Liver (tissue), 9 donors: Measurements from ENCODE around the gene CNTNAP1. TPM values are rescaled to one million over a fixed set of nuclear protein-coding genes. Genes with fewer than 3 reads are reported as not detected.
"Not testable (repeated sequence)": the region's sequence is repeated elsewhere in the genome, so short reads cannot be mapped to it uniquely, and the experiment has no call there.

ENCODE experiments used
- DNase-seq: peaks from one replicate; pipeline ENCODE4 v3.0.0-alpha.2; 2017; ENCODE audit warnings: low spot score
- H3K27ac ChIP-seq, 2 donors: one replicate each; pipeline ENCODE4 v1.7.0; 2013; ENCODE audit warnings: inconsistent platforms in 2 of 2, low read length in 2 of 2, control low read depth in 1 of 2, low read depth in 1 of 2, mild to moderate bottlenecking in 1 of 2
- H3K27me3 ChIP-seq, 4 donors: one replicate each; pipeline versions ENCODE4 v1.6.1 to v1.7.0; 2013; ENCODE audit warnings: low read length in 3 of 4, inconsistent platforms in 1 of 4, mild to moderate bottlenecking in 1 of 4, moderate library complexity in 1 of 4; ENCODE audit not compliant: control insufficient read depth in 4 of 4, insufficient read depth in 4 of 4
- H3K36me3 ChIP-seq, 4 donors: one replicate each; pipeline versions ENCODE4 v1.6.1 to v1.7.0; 2013; ENCODE audit warnings: low read length in 3 of 4, mild to moderate bottlenecking in 3 of 4, low read depth in 1 of 4, moderate library complexity in 1 of 4; ENCODE audit not compliant: control insufficient read depth in 4 of 4, insufficient read depth in 3 of 4
- H3K4me1 ChIP-seq, 4 donors: one replicate each; pipeline versions ENCODE4 v1.6.1 to v1.7.0; 2013; ENCODE audit warnings: low read length in 3 of 4, mild to moderate bottlenecking in 3 of 4, moderate library complexity in 1 of 4; ENCODE audit not compliant: control insufficient read depth in 4 of 4, insufficient read depth in 4 of 4
- H3K4me3 ChIP-seq, 3 donors: one replicate each; pipeline versions ENCODE4 v1.6.1 to v1.7.0; 2013; ENCODE audit warnings: low read length in 3 of 3, control low read depth in 1 of 3, low read depth in 1 of 3, mild to moderate bottlenecking in 1 of 3
- H3K9ac ChIP-seq, 2 donors: one replicate each; pipeline ENCODE4 v1.7.0; 2013; ENCODE audit warnings: low read length in 2 of 2, mild to moderate bottlenecking in 2 of 2, moderate library complexity in 2 of 2, control low read depth in 1 of 2, low read depth in 1 of 2
- H3K9me3 ChIP-seq, 4 donors: one replicate each; pipeline versions ENCODE4 v1.6.1 to v1.7.0; 2013; ENCODE audit warnings: low read length in 3 of 4; ENCODE audit not compliant: control insufficient read depth in 4 of 4
- ATF3 ChIP-seq: IDR thresholded peaks from 2 replicates; pipeline ENCODE4 v1.6.1; 2016; ENCODE audit warnings: antibody characterized with exemption
- EGR1 ChIP-seq, 2 donors: IDR thresholded peaks; 2 replicates each; pipeline ENCODE4 v1.6.1; 2016 to 2018; ENCODE audit warnings: antibody characterized with exemption in 2 of 2, low read depth in 2 of 2
- HNF4A ChIP-seq, 2 donors: conservative IDR thresholded peaks; 2 replicates each; pipeline ENCODE4 v1.6.1; 2016; ENCODE audit warnings: antibody characterized with exemption in 2 of 2, mild to moderate bottlenecking in 2 of 2
- HNF4G ChIP-seq: IDR thresholded peaks from 2 replicates; pipeline ENCODE4 v1.6.1; 2016; ENCODE audit warnings: antibody characterized with exemption
- JUND ChIP-seq, 2 donors: IDR thresholded peaks; 2 replicates each; pipeline ENCODE4 v1.6.1; 2016; ENCODE audit warnings: antibody characterized with exemption in 2 of 2
- NR2F2 ChIP-seq: IDR thresholded peaks from 2 replicates; pipeline ENCODE4 v1.6.1; 2016; ENCODE audit warnings: antibody characterized with exemption
- RAD21 ChIP-seq, 2 donors: IDR thresholded peaks; 2 replicates each; pipeline ENCODE4 v1.6.1; 2016; ENCODE audit warnings: antibody characterized with exemption in 2 of 2, mild to moderate bottlenecking in 2 of 2
- REST ChIP-seq: IDR thresholded peaks from 2 replicates; pipeline ENCODE4 v1.6.1; 2016; ENCODE audit warnings: antibody characterized with exemption, mild to moderate bottlenecking
- RXRA ChIP-seq, 2 donors: IDR thresholded peaks; 2 replicates each; pipeline ENCODE4 v1.6.1; 2017 to 2018; ENCODE audit warnings: antibody characterized with exemption in 2 of 2, mild to moderate bottlenecking in 1 of 2
- SP1 ChIP-seq: IDR thresholded peaks from 2 replicates; pipeline ENCODE4 v1.6.1; 2018; ENCODE audit warnings: antibody characterized with exemption, mild to moderate bottlenecking
- ZBTB33 ChIP-seq: IDR thresholded peaks from 2 replicates; pipeline ENCODE4 v1.6.1; 2016; ENCODE audit warnings: antibody characterized with exemption
- WGBS: extraction: QIAGEN DNeasy Blood & Tissue Kit; methylation state at CpG from one replicate; pipeline ENCODE4 v1.1.7; 2013; 5-methylcytosine and 5-hydroxymethylcytosine counted together
- polyA plus RNA-seq, 2 donors: library from polyadenylated mRNA; stranded (reverse) in 1 of 2; unstranded in 1 of 2; fragments of 200-250 nt in 1 of 2; fragments of >200 nt in 1 of 2; fragmentation: Nextera tagmentation in 1 of 2; extraction: Ambion mirVana in 1 of 2; gene quantifications; one replicate each; pipeline versions ENCODE4 v1.2.1 to v1.2.3, GENCODE V29; 2013 to 2015
- total RNA-seq, 2 donors: library from RNA; depleted of rRNA; stranded (reverse); fragments of >200 nt; gene quantifications; one replicate each; pipeline ENCODE4 v1.2.3, GENCODE V29; 2014
- donor health status: healthy.
- donor health status: healthy.
- donor health status: healthy.
- donor health status: healthy.
- donor health status: healthy.

CNTNAP1 gene
- total and polyA plus RNA-seq, 4 donors: 0.08 to 0.75 (median 0.60) TPM

GRCh38 chr17:42740699-42741098 lies 58.4 kb downstream of the CNTNAP1 start (continued):
- no peak for TF ChIP-seq REST
- no peak for TF ChIP-seq ATF3
- no peak for TF ChIP-seq HNF4A (conservative IDR thresholded peaks at IDR 0.05)
- no peak for TF ChIP-seq NR2F2
- no peak for TF ChIP-seq EGR1 (IDR thresholded peaks at IDR 0.05; ENCODE audit: low read depth in 2 of 2)
- no peak for TF ChIP-seq RXRA (IDR thresholded peaks at IDR 0.05)

GRCh38 chr17:42742916-42743315 lies 60.6 kb downstream of the CNTNAP1 start:
- H3K9ac ChIP-seq, DNase-seq, H3K27me3 ChIP-seq, H3K9me3 ChIP-seq, H3K4me3 ChIP-seq, H3K27ac ChIP-seq, H3K36me3 ChIP-seq: not testable (repeated sequence)
- WGBS: 81% methylated on average over 11 of the region's 11 CpGs
- peaks cover 3 to 20% (median 18%) of the 10 kb centered on the region in 4 donors for H3K4me1 ChIP-seq

- Histone ChIP-seq H3K27me3 (no peaks in the 10 kb centered on the region), H3K4me3 (peak overlapping the region; percentile 68 to 91 (median 75)), H3K9me3 (no peaks in the 10 kb centered on the region), H3K9ac (peak overlapping the region; percentile 60 to 82), H3K36me3 (no peaks in the 10 kb centered on the region), H3K4me1 (peaks cover 6 to 28% (median 25%) of the 10 kb centered on the region in 4 donors), H3K27ac (peak overlapping the region; percentile 88 to 93)
- DNase-seq: no peak
- 71% methylated on average over 10 of the region's 10 CpGs for WGBS
- TF ChIP-seq HNF4G (no peak), JUND (IDR thresholded peaks at IDR 0.05) (no peak), ATF3 (no peak), RAD21 (IDR thresholded peaks at IDR 0.05) (no peak), EGR1 (IDR thresholded peaks at IDR 0.05; ENCODE audit: low read depth in 2 of 2) (no peak), SP1 (no peak), ZBTB33 (no peak), NR2F2 (no peak), REST (no peak), HNF4A (conservative IDR thresholded peaks at IDR 0.05) (no peak)
Measured at GRCh38 chr17:42743595-42744282, 61.4 kb downstream of the CNTNAP1 start.
